Breast epithelium (tissue), 3 donors: ENCODE measurements around the gene UMODL1.

ENCODE experiments used
- POLR2AphosphoS5 ChIP-seq, 3 donors: sonication (generic); formaldehyde crosslinking; IDR thresholded peaks; one replicate each; pipeline ENCODE4 v1.6.1; 2017; ENCODE audit warnings: antibody characterized with exemption in 3 of 3
- TF ChIP-seq, protein P1 (sequence below), 3 donors: fragments of 450-650 bp; IDR thresholded peaks; one replicate each; pipeline ENCODE4 v1.5.1; 2016 to 2017; ENCODE audit warnings: antibody characterized with exemption in 3 of 3, mild to moderate bottlenecking in 3 of 3, moderate library complexity in 3 of 3

DNA sequence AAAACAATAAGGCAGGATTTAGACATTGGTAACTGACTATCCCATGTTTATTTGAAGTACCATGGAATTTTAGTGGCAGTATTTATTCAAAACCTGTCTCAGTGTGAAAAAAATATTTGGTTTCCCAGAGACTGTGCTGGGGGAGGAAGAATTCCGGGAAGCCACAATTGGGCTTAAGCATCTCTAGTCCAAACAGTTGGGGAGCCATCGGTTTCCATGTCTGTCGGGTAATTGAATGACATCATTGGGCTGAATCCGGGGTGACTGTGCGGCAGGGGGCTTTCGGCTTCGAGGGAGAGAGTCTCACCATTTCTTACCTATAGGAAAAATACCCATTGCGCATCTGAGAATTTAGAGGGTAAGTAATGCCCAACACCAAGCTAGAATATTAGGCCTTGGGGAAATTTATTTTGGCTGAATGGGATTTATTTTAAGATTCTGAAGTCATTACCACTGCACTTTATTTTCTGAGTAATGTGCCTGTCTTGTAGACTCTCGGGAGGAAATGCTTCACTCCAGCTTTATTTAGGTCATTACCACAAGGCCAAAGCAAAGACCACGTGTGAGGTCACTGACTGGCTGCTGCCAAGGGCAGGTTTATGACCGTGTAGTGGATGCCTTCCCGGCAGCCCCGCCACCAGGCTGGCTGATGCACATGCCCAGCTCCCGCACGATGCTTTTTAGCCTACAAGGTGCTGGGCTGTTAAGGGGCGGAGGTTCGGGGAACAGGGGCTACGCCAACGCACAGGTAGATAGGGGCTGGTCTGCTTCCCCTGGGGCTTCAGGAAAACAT is 23.1 kb upstream of the UMODL1 start:
- TF ChIP-seq, protein P1, sequence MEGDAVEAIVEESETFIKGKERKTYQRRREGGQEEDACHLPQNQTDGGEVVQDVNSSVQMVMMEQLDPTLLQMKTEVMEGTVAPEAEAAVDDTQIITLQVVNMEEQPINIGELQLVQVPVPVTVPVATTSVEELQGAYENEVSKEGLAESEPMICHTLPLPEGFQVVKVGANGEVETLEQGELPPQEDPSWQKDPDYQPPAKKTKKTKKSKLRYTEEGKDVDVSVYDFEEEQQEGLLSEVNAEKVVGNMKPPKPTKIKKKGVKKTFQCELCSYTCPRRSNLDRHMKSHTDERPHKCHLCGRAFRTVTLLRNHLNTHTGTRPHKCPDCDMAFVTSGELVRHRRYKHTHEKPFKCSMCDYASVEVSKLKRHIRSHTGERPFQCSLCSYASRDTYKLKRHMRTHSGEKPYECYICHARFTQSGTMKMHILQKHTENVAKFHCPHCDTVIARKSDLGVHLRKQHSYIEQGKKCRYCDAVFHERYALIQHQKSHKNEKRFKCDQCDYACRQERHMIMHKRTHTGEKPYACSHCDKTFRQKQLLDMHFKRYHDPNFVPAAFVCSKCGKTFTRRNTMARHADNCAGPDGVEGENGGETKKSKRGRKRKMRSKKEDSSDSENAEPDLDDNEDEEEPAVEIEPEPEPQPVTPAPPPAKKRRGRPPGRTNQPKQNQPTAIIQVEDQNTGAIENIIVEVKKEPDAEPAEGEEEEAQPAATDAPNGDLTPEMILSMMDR (IDR thresholded peaks at IDR 0.05), result no peak
- peak in 1 of 3 donors; percentile 42 for TF ChIP-seq POLR2AphosphoS5 (IDR thresholded peaks at IDR 0.05)
